ENCODE data around the gene INSIG1. TPM values are rescaled to one million over a fixed set of nuclear protein-coding genes. Genes with fewer than 3 reads are reported as not detected.

The INSIG1 gene
- total and polyA plus RNA-seq, 2 experiments from 2014 or later = 70.3 to 131 TPM

GRCh38 chr7:155291045-155291530, 6.6 kb upstream of the INSIG1 start:
- H3K27ac ChIP-seq (ENCODE audit: low read depth) = no peak overlapping the region
- no peaks in the 10 kb centered on the region for H3K79me2 ChIP-seq (replicated peaks; ENCODE audit: insufficient read depth)
- TF ChIP-seq POLR2AphosphoS5 (IDR thresholded peaks at IDR 0.05; ENCODE audit: low read depth) = no peak
- no peak for TF ChIP-seq NANOG (IDR thresholded peaks at IDR 0.05; ENCODE audit: borderline replicate concordance)
- no peak for TF ChIP-seq EZH2phosphoT487 (IDR thresholded peaks at IDR 0.05; ENCODE audit: unreplicated experiment)
- no peak for TF ChIP-seq REST (IDR thresholded peaks at IDR 0.05; ENCODE audit: unreplicated experiment)
- TF ChIP-seq JUNB (IDR thresholded peaks at IDR 0.05; ENCODE audit: unreplicated experiment) = no peak
- no peak for TF ChIP-seq ZNF114 (CRISPR knock-in tag; IDR thresholded peaks at IDR 0.05)
- no peak for TF ChIP-seq STAT1 (IDR thresholded peaks at IDR 0.05; ENCODE audit: unreplicated experiment)
- no peak for TF ChIP-seq ZNF331 (CRISPR knock-in tag; IDR thresholded peaks at IDR 0.05; ENCODE audit: low read depth)
- no peak for TF ChIP-seq EZH2 (IDR thresholded peaks at IDR 0.05; ENCODE audit: low read depth, unreplicated experiment)
- TF ChIP-seq CREB1 (CRISPR knock-in tag; IDR thresholded peaks at IDR 0.05; ENCODE audit: low read depth) = no peak
- TF ChIP-seq ZNF462 (CRISPR knock-in tag; IDR thresholded peaks at IDR 0.05) = no peak
- no peak for TF ChIP-seq ETS1 (IDR thresholded peaks at IDR 0.05)
- TF ChIP-seq CTCF (conservative IDR thresholded peaks at IDR 0.05; ENCODE audit: low read depth in 2 of 2) = no peak
- H3F3A ChIP-seq (replicated peaks; ENCODE audit: low read depth) = no peaks in the 10 kb centered on the region
- Mint-ChIP-seq H3K27ac (no peak overlapping the region), H3K4me3 (no peak overlapping the region; the same call in 2 of the 3 replicates), H3K27me3 (ENCODE audit: insufficient read depth, low read depth, poor library complexity) (peaks cover 6% of the 10 kb centered on the region), H3K9me3 (peaks cover 3% of the 10 kb centered on the region; the same call in 2 of the 3 replicates), H3K4me1 (peaks cover 7% of the 10 kb centered on the region), H3K36me3 (ENCODE audit: low read depth) (peaks cover 2% of the 10 kb centered on the region; the same call in 2 of the 3 replicates)
- no peaks in the 10 kb centered on the region; the same call in 1 of the 2 replicates for H3K36me3 ChIP-seq (ENCODE audit: insufficient read depth)
- H3K4me3 ChIP-seq = no peak overlapping the region
- H4K20me1 ChIP-seq (replicated peaks; ENCODE audit: insufficient read depth) = no peaks in the 10 kb centered on the region
- DNase-seq (ENCODE audit: low spot score) (no peak), ATAC-seq (no peak)
- no peaks in the 10 kb centered on the region for H3K27me3 ChIP-seq (ENCODE audit: insufficient read depth)
- H3K4me2 ChIP-seq = no peak overlapping the region
- H2AFZ ChIP-seq = no peak overlapping the region
- 0 out of 2 replicates have a peak, but pooled peaks cover 5% of the 10 kb centered on the region for H3K9me2 ChIP-seq (ENCODE audit: insufficient read depth)
- H3K4me1 ChIP-seq (ENCODE audit: insufficient read depth) = peaks cover 8% of the 10 kb centered on the region

Data from GM23338 (cell line).